HepG2 (cell line): ENCODE measurements around the gene DLG1. TPM values are rescaled to one million over a fixed set of nuclear protein-coding genes. Genes with fewer than 3 reads are reported as not detected.
A peak's percentile ranks its signal among the peaks of the same experiment; 100 is the strongest.

ENCODE experiments used
- ATAC-seq: fragments of 200-7000 bp; cut with Tn5 transposase; 3 replicates; pipeline ENCODE4 v1.9.1; 2020; ENCODE audit warnings: mild to moderate bottlenecking, moderate library complexity
- BruUV-seq: library from RNA; stranded (reverse); fragments of 400-500 nt; replicated peaks from 2 replicates; lab custom pipeline; 2021; lab: Mats Ljungman, UMichigan
- CTCF ChIA-PET: fragments of 300-600 bp; formaldehyde crosslinking; extraction: SDS; loops from one replicate; lab custom pipeline; 2021; ENCODE audit warnings: low total read pairs, inconsistent platforms, low intra/inter-chr PET ratio; lab: Yijun Ruan, JAX
- POLR2A ChIA-PET: fragments of 350-600 bp; sonication (Branson Sonifier 250); formaldehyde crosslinking; loops from one replicate; lab custom pipeline; 2020; ENCODE audit warnings: antibody characterized with exemption, inconsistent platforms; lab: Yijun Ruan, JAX
- DNase-seq: peaks from one replicate; pipeline ENCODE4 v3.0.0-alpha.2; 2015; ENCODE audit warnings: low spot score
- FAIRE-seq: peaks from 3 replicates; lab custom pipeline; 2011; peaks lifted over from hg19 to GRCh38; lab: Jason Lieb, UNC
- H2AFZ ChIP-seq: one replicate; pipeline ENCODE4 v1.6.1; 2011; ENCODE audit warnings: low read length, inconsistent platforms
- H3K27ac ChIP-seq: fragments of 300-600 bp; 3 replicates; pipeline ENCODE4 v1.8.0; 2011; ENCODE audit warnings: mixed run types, mild to moderate bottlenecking, mixed read lengths, low read length, inconsistent platforms; ENCODE audit not compliant: insufficient read depth; ENCODE audit errors: extremely low read length
- H3K27me3 ChIP-seq, 2 experiments: fragments of 200-600 bp in 1 of 2; 2 replicates in 1 of 2; 3 replicates in 1 of 2; pipeline versions ENCODE4 v1.6.0 to v1.8.0; 2011; ENCODE audit warnings: low read length in 2 of 2, mild to moderate bottlenecking in 2 of 2, moderate library complexity in 2 of 2, inconsistent platforms in 1 of 2; ENCODE audit not compliant: insufficient read depth in 2 of 2, control insufficient read depth in 1 of 2
- H3K36me3 ChIP-seq, 2 experiments: fragments of 200-600 bp in 1 of 2; replicated peaks in 1 of 2; 2 replicates in 1 of 2; 3 replicates in 1 of 2; pipeline versions ENCODE4 v1.5.1 to v1.8.0; 2011; ENCODE audit warnings: low read length in 2 of 2, inconsistent platforms in 1 of 2; ENCODE audit not compliant: insufficient read depth in 2 of 2, control insufficient read depth in 1 of 2
- H3K4me1 ChIP-seq: 2 replicates; pipeline ENCODE4 v1.5.1; 2012; ENCODE audit warnings: low read length, inconsistent platforms; ENCODE audit not compliant: insufficient read depth
- H3K4me2 ChIP-seq: 2 replicates; pipeline ENCODE4 v1.6.0; 2011; ENCODE audit warnings: low read depth, low read length, inconsistent platforms
- H3K4me3 ChIP-seq, 3 experiments: fragments of 200-600 bp in 1 of 3; sonication (generic), shearing (Covaris generic) in 1 of 3; replicated peaks in 1 of 3; 2 replicates each; pipeline ENCODE4 v1.5.1; 2011 to 2016; ENCODE audit warnings: low read length in 3 of 3, inconsistent platforms in 2 of 3, low read depth in 2 of 3, mild to moderate bottlenecking in 2 of 3, control low read depth in 1 of 3, mixed read lengths in 1 of 3; ENCODE audit not compliant: insufficient read depth in 1 of 3
- H3K79me2 ChIP-seq: one replicate; pipeline ENCODE4 v1.6.1; 2011; ENCODE audit warnings: low read length, inconsistent platforms; ENCODE audit not compliant: insufficient read depth
- H3K9ac ChIP-seq: 2 replicates; pipeline ENCODE4 v1.6.0; 2011; ENCODE audit warnings: mild to moderate bottlenecking, low read depth, low read length, inconsistent platforms; ENCODE audit not compliant: insufficient read depth
- H3K9me3 ChIP-seq: 2 replicates; pipeline ENCODE4 v1.5.1; 2012; ENCODE audit warnings: mild to moderate bottlenecking, low read length
- H4K20me1 ChIP-seq: 2 replicates; pipeline ENCODE4 v1.6.0; 2011; ENCODE audit warnings: inconsistent platforms, mild to moderate bottlenecking, low read length, moderate library complexity; ENCODE audit not compliant: insufficient read depth
- ARID3A ChIP-seq: IDR thresholded peaks from 2 replicates; pipeline ENCODE4 v1.6.1; 2012; ENCODE audit warnings: low read depth, low read length, improper control_type of control experiment
- HMGXB4 ChIP-seq, 2 experiments: sonication (generic) in 1 of 2; formaldehyde crosslinking in 1 of 2; IDR thresholded peaks; 2 replicates each; pipeline versions ENCODE4 v1.4.0 to v1.6.1; 2018 to 2020; ENCODE audit warnings: missing genetic modification reagents in 2 of 2, borderline replicate concordance in 1 of 2, low read depth in 1 of 2, mild to moderate bottlenecking in 1 of 2, missing biosample characterization in 1 of 2
- ZBTB33 ChIP-seq: sonication (generic); formaldehyde crosslinking; IDR thresholded peaks from 2 replicates; pipeline ENCODE4 v1.4.0; 2020; ENCODE audit warnings: missing genetic modification reagents
- WGBS: methylation state at CpG from one replicate; pipeline ENCODE4 v1.1.6; 2017; ENCODE audit warnings: low lambda C conversion rate; 5-methylcytosine and 5-hydroxymethylcytosine counted together
- in situ Hi-C: cut with HindIII; loops from 2 replicates; pipeline ENCODE4 v1.10.0; 2017; ENCODE audit warnings: low pct_unique_long_range_greater_than_20kb; ENCODE audit not compliant: extremely low pct_ligation_motif_present
- intact Hi-C: fragments of 100-400 bp; cut with micrococcal nuclease; formaldehyde crosslinking; loops from one replicate; pipeline ENCODE4 v1.10.0; 2022; ENCODE audit not compliant: unreplicated experiment
- polyA plus RNA-seq, 8 experiments: library from polyadenylated mRNA; depleted of rRNA in 3 of 8; stranded (reverse) in 7 of 8; unstranded in 1 of 8; fragments of >200 nt; fragmentation: Illumina TruSeq in 4 of 8; extraction: Trizol in 4 of 8; gene quantifications; 2 replicates each; pipeline versions ENCODE4 v1.2.1 to v1.2.3, GENCODE V29; 2011 to 2016; ENCODE audit warnings: low read depth in 4 of 8, missing spikeins in 1 of 8, mixed read lengths in 1 of 8; ENCODE audit not compliant: insufficient read depth in 1 of 8
- total RNA-seq, 5 experiments: library from RNA; depleted of rRNA; stranded (reverse); fragments of >200 nt; fragmentation: Illumina TruSeq; extraction: Trizol; gene quantifications; 2 replicates each; pipeline ENCODE4 v1.2.3, GENCODE V29; 2016; ENCODE audit warnings: low read depth in 1 of 5

The DLG1 gene
- total and polyA plus RNA-seq, 2 of the 13 experiments (the other 11 are each of a cell fraction or from before 2014, with no cell fraction given) = 30.5 to 104 TPM

- Histone ChIP-seq H3K9ac (no peak overlapping the region), H3K4me2 (no peak overlapping the region), H2AFZ (no peak overlapping the region), H3K9me3 (no peaks in the 10 kb centered on the region), H3K79me2 (no peaks in the 10 kb centered on the region), H3K4me3 (no peak overlapping the region), H4K20me1 (no peaks in the 10 kb centered on the region), H3K27ac (no peak overlapping the region), H3K4me1 (peaks cover 39% of the 10 kb centered on the region), H3K27me3 (0 out of 5 replicates have a peak, but pooled peaks cover 0 to 7% of the 10 kb centered on the region in 2 experiments), H3K36me3 (no peaks in the 10 kb centered on the region; a peak in 1 of 5 replicates)
- intact Hi-C loops = no loop called here
- ATAC-seq (no peak), FAIRE-seq (no peak), DNase-seq (no peak)
- no TSS peak for BruUV-seq
- ChIA-PET POLR2A (no interaction called here), CTCF (no interaction called here)
- 94% methylated on average over 2 of the region's 29 CpGs for WGBS
- in situ Hi-C loops = no loop called here
- TF ChIP-seq ZBTB33 (CRISPR knock-in tag) (peak; percentile 60), HMGXB4 (CRISPR knock-in tag; IDR thresholded peaks at IDR 0.05; ENCODE audit: borderline replicate concordance in 1 of 2, low read depth in 1 of 2) (no peak), ARID3A (no peak)
Measured at GRCh38 chr3:197027151-197027895, 271.1 kb downstream of the DLG1 start.
